Caco-2 (cell line): Measurements from ENCODE around the gene ARFGEF2. TPM values are rescaled to one million over a fixed set of nuclear protein-coding genes. Genes with fewer than 3 reads are reported as not detected.
"Not testable (repeated sequence)": the region's sequence is repeated elsewhere in the genome, so short reads cannot be mapped to it uniquely, and the experiment has no call there.

Experiments used
- BruUV-seq: library from RNA; stranded (reverse); fragments of 400-500 nt; replicated peaks from 2 replicates; lab custom pipeline; 2021; lab: Mats Ljungman, UMichigan
- CTCF ChIA-PET: fragments of 300-600 bp; sonication (Branson Sonifier 250); formaldehyde crosslinking; loops from one replicate; lab custom pipeline; 2022; ENCODE audit warnings: antibody characterized with exemption; lab: Charles Lee
- POLR2A ChIA-PET: fragments of 300-600 bp; sonication (Branson Sonifier 250); formaldehyde crosslinking; loops from one replicate; lab custom pipeline; 2022; ENCODE audit warnings: antibody characterized with exemption; lab: Charles Lee
- DNase-seq, 2 experiments: peaks; one replicate each; pipeline versions ENCODE4 v3.0.0 to v3.0.0-alpha.2; 2020 to 2022
- H3K27me3 ChIP-seq: replicated peaks from 2 replicates; pipeline ENCODE4 v1.6.0; 2011; ENCODE audit warnings: low read length; ENCODE audit not compliant: control insufficient read depth, insufficient read depth
- H3K36me3 ChIP-seq: 2 replicates; pipeline ENCODE4 v1.5.1; 2011; ENCODE audit warnings: low read length; ENCODE audit not compliant: control insufficient read depth, insufficient read depth
- H3K4me1 ChIP-seq: fragments of 250-450 bp; sonication (Bioruptor Pico); 2 replicates; pipeline ENCODE4 v1.5.1; 2020; ENCODE audit warnings: mild to moderate bottlenecking
- H3K4me3 ChIP-seq: 2 replicates; pipeline ENCODE4 v1.5.1; 2011; ENCODE audit warnings: low read depth, mild to moderate bottlenecking, control low read depth, low read length
- H3K9me3 ChIP-seq: fragments of 250-450 bp; sonication (Bioruptor Pico); 2 replicates; pipeline ENCODE4 v1.5.1; 2020; ENCODE audit warnings: mild to moderate bottlenecking, moderate library complexity
- H3K27ac Mint-ChIP-seq: one replicate; pipeline ENCODE4 v1.8.0; 2022; ENCODE audit warnings: mixed read lengths; ENCODE audit not compliant: unreplicated experiment
- H3K27me3 Mint-ChIP-seq: one replicate; pipeline ENCODE4 v1.8.0; 2022; ENCODE audit warnings: mixed read lengths; ENCODE audit not compliant: insufficient read depth, unreplicated experiment
- H3K36me3 Mint-ChIP-seq: one replicate; pipeline ENCODE4 v1.8.0; 2022; ENCODE audit warnings: mild to moderate bottlenecking, mixed read lengths; ENCODE audit not compliant: insufficient read depth, unreplicated experiment
- H3K4me1 Mint-ChIP-seq: one replicate; pipeline ENCODE4 v1.8.0; 2022; ENCODE audit warnings: low read depth, mixed read lengths; ENCODE audit not compliant: unreplicated experiment
- H3K4me3 Mint-ChIP-seq: one replicate; pipeline ENCODE4 v1.8.0; 2022; ENCODE audit warnings: mild to moderate bottlenecking, moderate library complexity, mixed read lengths; ENCODE audit not compliant: unreplicated experiment
- H3K9me3 Mint-ChIP-seq: one replicate; pipeline ENCODE4 v1.8.0; 2022; ENCODE audit warnings: mixed read lengths; ENCODE audit not compliant: unreplicated experiment
- CTCF ChIP-seq, 2 experiments: fragments of 200-600 bp in 1 of 2; IDR thresholded peaks; 1 replicate in 1 of 2; 2 replicates in 1 of 2; pipeline versions ENCODE4 v1.5.1 to v1.8.0; 2011 to 2022; ENCODE audit warnings: antibody characterized with exemption in 1 of 2, control low read depth in 1 of 2, inconsistent platforms in 1 of 2, low read depth in 1 of 2, low read length in 1 of 2, mild to moderate bottlenecking in 1 of 2, moderate library complexity in 1 of 2; ENCODE audit not compliant: insufficient read depth in 1 of 2, severe bottlenecking in 1 of 2, unreplicated experiment in 1 of 2
- intact Hi-C: fragments of 100-400 bp; cut with micrococcal nuclease; formaldehyde crosslinking; loops from one replicate; pipeline ENCODE4 v1.10.0; 2022; ENCODE audit not compliant: unreplicated experiment
- total RNA-seq: library from RNA; stranded (reverse); gene quantifications from 2 replicates; pipeline ENCODE4 v1.2.3, GENCODE V29; 2022

Gene ARFGEF2
- total RNA-seq, 1 experiment from 2014 or later, result 78.8 TPM

GRCh38 chr20:48886194-48886593 is 35.3 kb upstream of the ARFGEF2 start:
- Mint-ChIP-seq H3K9me3 (peaks cover 6% of the 10 kb centered on the region), H3K27ac (no peak overlapping the region), H3K36me3 (no peaks in the 10 kb centered on the region), H3K27me3 (peaks cover 13% of the 10 kb centered on the region), H3K4me1 (no peaks in the 10 kb centered on the region), H3K4me3 (no peak overlapping the region)
- ChIA-PET CTCF (interaction anchor here (1.2 kb wide), 1 partner anchor 229 kb away, joined by 5 read pairs; no protein-coding TSS in a partner anchor), POLR2A (no interaction called here)
- no TSS peak for BruUV-seq
- intact Hi-C loops, result no loop called here
- Histone ChIP-seq H3K4me3 (no peak overlapping the region), H3K36me3 (no peaks in the 10 kb centered on the region), H3K27me3 (0 out of 2 replicates have a peak, but pooled peaks cover 1% of the 10 kb centered on the region), H3K9me3 (no peaks in the 10 kb centered on the region), H3K4me1 (no peaks in the 10 kb centered on the region)
- TF ChIP-seq CTCF (IDR thresholded peaks at IDR 0.05; ENCODE audit: insufficient read depth in 1 of 2, low read depth in 1 of 2, low read length in 1 of 2, severe bottlenecking in 1 of 2, unreplicated experiment in 1 of 2), result no peak
- peak in 1 of 2 experiments; percentile 28 for DNase-seq

- POLR2A ChIA-PET, result no interaction called here
- CTCF ChIA-PET, result interaction anchor here (0.6 to 1.2 kb wide), 3 partner anchors 18 to 1597 kb away, joined by 3 to 6 read pairs (median 5); no protein-coding TSS in a partner anchor
- BruUV-seq, result no TSS peak
- intact Hi-C loops, result no loop called here
- DNase-seq, result no peak
- Mint-ChIP-seq H3K4me1 (no peaks in the 10 kb centered on the region), H3K9me3 (peaks cover 10% of the 10 kb centered on the region), H3K36me3 (no peaks in the 10 kb centered on the region), H3K4me3 (no peak overlapping the region), H3K27me3 (peaks cover 15% of the 10 kb centered on the region), H3K27ac (no peak overlapping the region)
- Histone ChIP-seq H3K27me3 (0 out of 2 replicates have a peak, but pooled peaks cover 1% of the 10 kb centered on the region), H3K9me3 (no peaks in the 10 kb centered on the region), H3K36me3 (no peaks in the 10 kb centered on the region), H3K4me1 (no peaks in the 10 kb centered on the region), H3K4me3 (no peak overlapping the region)
- no peak for TF ChIP-seq CTCF (IDR thresholded peaks at IDR 0.05; ENCODE audit: insufficient read depth in 1 of 2, low read depth in 1 of 2, low read length in 1 of 2, severe bottlenecking in 1 of 2, unreplicated experiment in 1 of 2)
These were observed 34.7 kb upstream of the ARFGEF2 start for GRCh38 chr20:48886811-48887210.

- CTCF ChIA-PET, H3K4me3 ChIP-seq, H3K4me3 Mint-ChIP-seq, H3K27ac Mint-ChIP-seq, BruUV-seq, H3K4me1 Mint-ChIP-seq, H3K27me3 ChIP-seq, H3K36me3 ChIP-seq, H3K4me1 ChIP-seq, H3K9me3 ChIP-seq, DNase-seq, H3K9me3 Mint-ChIP-seq, H3K36me3 Mint-ChIP-seq, POLR2A ChIA-PET, intact Hi-C loops: not testable (repeated sequence)
- peaks cover 15% of the 10 kb centered on the region for H3K27me3 Mint-ChIP-seq
These were observed 33.0 kb upstream of the ARFGEF2 start for GRCh38 chr20:48888517-48888916.
